Measurements from ENCODE around the gene MITF. TPM values are rescaled to one million over a fixed set of nuclear protein-coding genes. Genes with fewer than 3 reads are reported as not detected.

Gene MITF
- total and polyA plus RNA-seq, 9 donors, result 5.7 to 9.6 (median 7.4) TPM

DNA sequence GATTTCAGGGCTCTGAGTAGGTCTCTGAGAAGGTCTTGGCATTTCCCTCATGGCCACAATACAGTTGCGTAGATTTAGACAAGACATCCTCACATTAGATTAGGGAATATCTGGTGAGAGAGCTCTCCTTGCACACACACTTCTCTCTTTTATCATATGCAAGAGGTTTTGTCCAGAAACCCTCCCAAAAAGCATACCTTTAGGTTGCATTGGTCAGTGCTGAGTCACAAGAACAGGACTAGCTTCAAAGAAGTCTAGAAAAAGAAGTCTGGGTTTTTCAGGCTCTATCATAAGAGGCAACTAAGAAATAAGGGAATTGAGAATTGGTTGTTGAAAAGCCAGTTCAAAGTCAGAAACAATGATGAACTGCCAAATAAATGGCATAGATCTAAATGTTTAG is 40.1 kb upstream of the MITF start:
- H3K4me3 ChIP-seq (ENCODE audit: low read length), result no peak overlapping the region
- no peaks in the 10 kb centered on the region for H3K27me3 ChIP-seq (ENCODE audit: control insufficient read depth, insufficient read depth, low read length)
- DNase-seq, result no peak
- no peaks in the 10 kb centered on the region for H3K4me1 ChIP-seq (ENCODE audit: control insufficient read depth, insufficient read depth, low read length)
- WGBS (ENCODE audit: insufficient coverage), result no CpG with 5 or more reads among the region's 1 CpG
- H3K9me3 ChIP-seq (replicated peaks; ENCODE audit: control insufficient read depth, low read depth, low read length), result peaks cover 9% of the 10 kb centered on the region
- H3K36me3 ChIP-seq (ENCODE audit: control insufficient read depth, insufficient read depth, low read length), result no peaks in the 10 kb centered on the region
- no peak overlapping the region for H3K27ac ChIP-seq (ENCODE audit: low read length)

DNA sequence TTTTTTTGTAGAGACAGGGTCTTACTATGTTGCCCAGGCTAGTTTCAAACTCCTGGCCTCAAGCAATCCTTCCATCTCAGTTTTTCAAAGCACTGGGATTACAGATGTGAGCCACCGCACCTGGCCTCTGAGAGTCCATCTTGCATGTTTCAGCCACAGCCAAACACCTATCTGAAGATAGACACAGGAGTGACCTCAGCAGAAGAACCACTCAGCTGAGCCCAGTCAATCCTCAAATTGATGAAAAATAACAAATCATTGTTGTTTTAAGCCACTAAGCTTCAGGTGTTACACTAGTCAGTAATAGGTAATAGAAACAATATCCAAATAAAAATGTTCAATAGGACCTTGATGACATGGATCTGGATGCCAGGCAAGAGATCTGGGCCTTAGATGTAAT is 38.3 kb upstream of the MITF start:
- H3K27ac ChIP-seq (ENCODE audit: low read length), result no peak overlapping the region
- H3K4me1 ChIP-seq (ENCODE audit: control insufficient read depth, insufficient read depth, low read length), result no peaks in the 10 kb centered on the region
- no peaks in the 10 kb centered on the region for H3K27me3 ChIP-seq (ENCODE audit: control insufficient read depth, insufficient read depth, low read length)
- H3K36me3 ChIP-seq (ENCODE audit: control insufficient read depth, insufficient read depth, low read length), result no peaks in the 10 kb centered on the region
- peaks cover 9% of the 10 kb centered on the region for H3K9me3 ChIP-seq (replicated peaks; ENCODE audit: control insufficient read depth, low read depth, low read length)
- H3K4me3 ChIP-seq (ENCODE audit: low read length), result no peak overlapping the region
- no CpG with 5 or more reads among the region's 1 CpG for WGBS (ENCODE audit: insufficient coverage)
- DNase-seq, result no peak

GRCh38 chr3:69710153-69710977 is 28.9 kb upstream of the MITF start:
- 47% methylated on average over 2 of the region's 4 CpGs for WGBS (ENCODE audit: insufficient coverage)

DNA sequence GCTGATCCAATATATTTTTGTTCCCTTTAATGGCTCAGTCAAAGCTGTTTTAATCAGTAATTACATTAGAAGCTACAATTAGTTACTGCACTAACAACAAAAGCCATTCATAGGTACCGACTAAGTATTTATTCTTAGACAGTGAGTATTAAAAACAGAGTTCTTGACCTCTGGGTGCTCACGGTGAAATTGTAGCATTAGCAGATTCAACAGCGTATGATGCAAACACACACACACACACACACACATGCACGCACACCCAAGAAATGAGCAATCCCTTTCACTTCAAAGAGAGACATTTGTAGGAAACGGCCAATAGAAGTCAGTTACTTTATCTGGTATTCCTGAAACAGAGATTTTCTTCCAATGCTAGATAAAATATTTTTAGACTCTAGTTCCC is 27.0 kb upstream of the MITF start:
- H3K36me3 ChIP-seq (ENCODE audit: control insufficient read depth, insufficient read depth, low read length), result no peaks in the 10 kb centered on the region
- H3K27me3 ChIP-seq (ENCODE audit: control insufficient read depth, insufficient read depth, low read length), result no peaks in the 10 kb centered on the region
- WGBS (ENCODE audit: insufficient coverage), result no CpG with 5 or more reads among the region's 5 CpGs
- no peaks in the 10 kb centered on the region for H3K9me3 ChIP-seq (replicated peaks; ENCODE audit: control insufficient read depth, low read depth, low read length)
- H3K4me3 ChIP-seq (ENCODE audit: low read length), result no peak overlapping the region
- no peak overlapping the region for H3K27ac ChIP-seq (ENCODE audit: low read length)
- peaks cover 2% of the 10 kb centered on the region for H3K4me1 ChIP-seq (ENCODE audit: control insufficient read depth, insufficient read depth, low read length)
- DNase-seq, result no peak

More at GRCh38 chr3:69710153-69710977, 28.9 kb upstream of the MITF start:
- no peaks in the 10 kb centered on the region for H3K9me3 ChIP-seq (replicated peaks; ENCODE audit: control insufficient read depth, low read depth, low read length)
- H3K4me1 ChIP-seq (ENCODE audit: control insufficient read depth, insufficient read depth, low read length), result no peaks in the 10 kb centered on the region
- H3K27me3 ChIP-seq (ENCODE audit: control insufficient read depth, insufficient read depth, low read length), result no peaks in the 10 kb centered on the region
- no peaks in the 10 kb centered on the region for H3K36me3 ChIP-seq (ENCODE audit: control insufficient read depth, insufficient read depth, low read length)
- H3K27ac ChIP-seq (ENCODE audit: low read length), result no peak overlapping the region
- no peak for DNase-seq
- no peak overlapping the region for H3K4me3 ChIP-seq (ENCODE audit: low read length)

DNA sequence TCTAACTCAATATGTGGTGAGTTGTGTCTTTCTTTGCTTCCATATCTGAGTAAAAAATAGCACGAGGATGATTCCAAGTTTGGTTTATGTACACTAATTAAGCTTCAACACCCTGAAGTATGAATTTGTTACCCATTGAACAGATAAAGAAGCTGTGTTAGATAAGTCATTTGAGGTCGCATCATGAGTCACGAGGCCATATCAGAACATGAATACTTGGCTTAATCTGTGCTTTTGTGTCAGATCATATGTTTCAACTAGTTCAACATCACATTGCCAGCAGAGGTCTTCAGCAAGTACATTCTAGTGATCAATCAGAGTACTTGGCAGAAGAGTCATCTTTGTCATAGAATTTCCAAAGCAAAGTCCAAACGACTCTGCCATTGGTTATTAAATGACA is 26.3 kb upstream of the MITF start:
- no peaks in the 10 kb centered on the region for H3K36me3 ChIP-seq (ENCODE audit: control insufficient read depth, insufficient read depth, low read length)
- peak; percentile 29 for DNase-seq
- H3K27ac ChIP-seq (ENCODE audit: low read length), result no peak overlapping the region
- no peak overlapping the region for H3K4me3 ChIP-seq (ENCODE audit: low read length)
- H3K4me1 ChIP-seq (ENCODE audit: control insufficient read depth, insufficient read depth, low read length), result peaks cover 2% of the 10 kb centered on the region
- WGBS (ENCODE audit: insufficient coverage), result 100% methylated on average over 2 of the region's 4 CpGs
- no peaks in the 10 kb centered on the region for H3K27me3 ChIP-seq (ENCODE audit: control insufficient read depth, insufficient read depth, low read length)
- H3K9me3 ChIP-seq (replicated peaks; ENCODE audit: control insufficient read depth, low read depth, low read length), result no peaks in the 10 kb centered on the region

GRCh38 chr3:69715204-69715603 is 24.1 kb upstream of the MITF start:
- no peak for DNase-seq
- peaks cover 4% of the 10 kb centered on the region for H3K4me1 ChIP-seq (ENCODE audit: control insufficient read depth, insufficient read depth, low read length)
- H3K9me3 ChIP-seq (replicated peaks; ENCODE audit: control insufficient read depth, low read depth, low read length), result no peaks in the 10 kb centered on the region
- H3K36me3 ChIP-seq (ENCODE audit: control insufficient read depth, insufficient read depth, low read length), result no peaks in the 10 kb centered on the region
- no peaks in the 10 kb centered on the region for H3K27me3 ChIP-seq (ENCODE audit: control insufficient read depth, insufficient read depth, low read length)
- H3K27ac ChIP-seq (ENCODE audit: low read length), result no peak overlapping the region
- whole genome bisulfite sequencing (ENCODE audit: insufficient coverage), result no CpG with 5 or more reads among the region's 1 CpG
- H3K4me3 ChIP-seq (ENCODE audit: low read length), result no peak overlapping the region

- WGBS (ENCODE audit: insufficient coverage), result 67% methylated on average over 3 of the region's 5 CpGs
- Histone ChIP-seq H3K27ac (ENCODE audit: low read length) (no peak overlapping the region), H3K9me3 (replicated peaks; ENCODE audit: control insufficient read depth, low read depth, low read length) (no peaks in the 10 kb centered on the region), H3K4me3 (ENCODE audit: low read length) (no peak overlapping the region), H3K36me3 (ENCODE audit: control insufficient read depth, insufficient read depth, low read length) (no peaks in the 10 kb centered on the region), H3K27me3 (ENCODE audit: control insufficient read depth, insufficient read depth, low read length) (no peaks in the 10 kb centered on the region), H3K4me1 (ENCODE audit: control insufficient read depth, insufficient read depth, low read length) (peaks cover 4% of the 10 kb centered on the region)
- peak; percentile 39 for DNase-seq
These were observed 23.1 kb upstream of the MITF start for GRCh38 chr3:69716119-69716518.

DNA sequence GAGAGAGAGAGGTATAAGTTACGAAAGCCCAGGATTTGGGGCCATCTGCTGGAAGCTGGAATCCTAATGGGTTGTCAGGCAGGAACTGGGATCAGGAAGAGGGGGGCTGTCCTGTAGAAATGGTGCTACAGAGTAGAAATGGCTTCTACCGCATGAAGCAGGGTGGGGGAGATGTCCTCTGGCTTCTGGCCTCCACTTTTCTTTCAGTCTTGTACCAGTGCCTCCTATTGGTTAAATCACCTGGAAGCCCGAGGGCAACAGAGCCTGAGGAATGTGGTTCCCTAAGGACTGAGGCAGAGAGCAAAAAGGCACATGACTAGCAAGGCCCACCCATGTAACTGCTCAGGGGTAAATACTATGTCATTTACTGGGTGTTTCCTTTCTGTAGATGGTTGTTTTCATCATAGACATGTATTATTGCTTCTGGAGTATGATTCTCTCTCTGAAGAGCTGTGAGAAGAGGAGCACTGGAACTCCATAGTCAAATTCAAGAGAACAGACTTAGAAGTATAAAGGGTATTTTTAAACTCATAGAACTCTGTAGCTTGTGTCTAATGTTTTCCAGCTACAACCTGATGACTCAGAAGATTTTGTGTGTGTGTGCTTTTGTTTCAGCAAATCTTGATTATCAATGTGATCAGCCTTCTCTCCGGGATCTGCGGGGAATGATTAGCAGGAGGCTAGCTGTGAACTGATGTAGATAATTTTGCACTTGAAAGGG is 20.2 kb upstream of the MITF start:
- Histone ChIP-seq H3K27me3 (ENCODE audit: control insufficient read depth, insufficient read depth, low read length) (no peaks in the 10 kb centered on the region), H3K4me1 (ENCODE audit: control insufficient read depth, insufficient read depth, low read length) (peaks cover 4% of the 10 kb centered on the region), H3K9me3 (replicated peaks; ENCODE audit: control insufficient read depth, low read depth, low read length) (no peaks in the 10 kb centered on the region), H3K4me3 (ENCODE audit: low read length) (no peak overlapping the region), H3K27ac (ENCODE audit: low read length) (no peak overlapping the region), H3K36me3 (ENCODE audit: control insufficient read depth, insufficient read depth, low read length) (no peaks in the 10 kb centered on the region)
- WGBS (ENCODE audit: insufficient coverage), result 63% methylated on average over 1 of the region's 5 CpGs
- no peak for DNase-seq

GRCh38 chr3:69719587-69720122 is 19.6 kb upstream of the MITF start:
- no peak for DNase-seq
- Histone ChIP-seq H3K9me3 (replicated peaks; ENCODE audit: control insufficient read depth, low read depth, low read length) (no peaks in the 10 kb centered on the region), H3K36me3 (ENCODE audit: control insufficient read depth, insufficient read depth, low read length) (no peaks in the 10 kb centered on the region), H3K4me1 (ENCODE audit: control insufficient read depth, insufficient read depth, low read length) (peaks cover 4% of the 10 kb centered on the region), H3K27me3 (ENCODE audit: control insufficient read depth, insufficient read depth, low read length) (no peaks in the 10 kb centered on the region), H3K4me3 (ENCODE audit: low read length) (no peak overlapping the region), H3K27ac (ENCODE audit: low read length) (no peak overlapping the region)
- WGBS (ENCODE audit: insufficient coverage), result 0% methylated on average over 1 of the region's 3 CpGs

DNA sequence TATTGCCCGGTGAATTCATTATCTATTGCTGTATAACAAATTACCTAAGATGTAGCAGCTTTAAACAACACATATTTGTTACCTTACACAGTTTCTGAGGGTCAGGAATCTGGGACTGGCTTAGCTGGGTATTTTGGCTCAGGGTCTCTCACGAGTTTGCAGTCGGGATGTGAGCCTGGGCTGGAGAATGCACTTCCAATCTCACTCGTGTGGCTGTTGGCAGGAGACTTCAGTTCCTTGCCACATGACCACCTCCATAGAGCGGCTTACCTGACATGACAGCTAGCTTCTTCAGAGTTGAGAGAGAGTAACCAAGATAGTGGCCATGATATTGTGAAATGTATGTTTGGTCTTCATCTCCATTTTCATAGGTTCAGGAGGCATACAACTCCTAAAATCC is 18.4 kb upstream of the MITF start:
- H3K27ac ChIP-seq (ENCODE audit: low read length), result no peak overlapping the region
- 60% methylated on average over 1 of the region's 5 CpGs for WGBS (ENCODE audit: insufficient coverage)
- no peaks in the 10 kb centered on the region for H3K9me3 ChIP-seq (replicated peaks; ENCODE audit: control insufficient read depth, low read depth, low read length)
- H3K4me1 ChIP-seq (ENCODE audit: control insufficient read depth, insufficient read depth, low read length), result peaks cover 6% of the 10 kb centered on the region
- H3K36me3 ChIP-seq (ENCODE audit: control insufficient read depth, insufficient read depth, low read length), result no peaks in the 10 kb centered on the region
- H3K27me3 ChIP-seq (ENCODE audit: control insufficient read depth, insufficient read depth, low read length), result no peaks in the 10 kb centered on the region
- H3K4me3 ChIP-seq (ENCODE audit: low read length), result no peak overlapping the region
- no peak for DNase-seq

Measured in muscle of leg (tissue), 11 donors.